SIG-M5 (cell line): Measurements from ENCODE around the gene NLRP13.

ENCODE experiments used
- DNase-seq: peaks from one replicate; lab custom pipeline; 2025; lab: John Stamatoyannopoulos, UW

The NLRP13 gene

DNA sequence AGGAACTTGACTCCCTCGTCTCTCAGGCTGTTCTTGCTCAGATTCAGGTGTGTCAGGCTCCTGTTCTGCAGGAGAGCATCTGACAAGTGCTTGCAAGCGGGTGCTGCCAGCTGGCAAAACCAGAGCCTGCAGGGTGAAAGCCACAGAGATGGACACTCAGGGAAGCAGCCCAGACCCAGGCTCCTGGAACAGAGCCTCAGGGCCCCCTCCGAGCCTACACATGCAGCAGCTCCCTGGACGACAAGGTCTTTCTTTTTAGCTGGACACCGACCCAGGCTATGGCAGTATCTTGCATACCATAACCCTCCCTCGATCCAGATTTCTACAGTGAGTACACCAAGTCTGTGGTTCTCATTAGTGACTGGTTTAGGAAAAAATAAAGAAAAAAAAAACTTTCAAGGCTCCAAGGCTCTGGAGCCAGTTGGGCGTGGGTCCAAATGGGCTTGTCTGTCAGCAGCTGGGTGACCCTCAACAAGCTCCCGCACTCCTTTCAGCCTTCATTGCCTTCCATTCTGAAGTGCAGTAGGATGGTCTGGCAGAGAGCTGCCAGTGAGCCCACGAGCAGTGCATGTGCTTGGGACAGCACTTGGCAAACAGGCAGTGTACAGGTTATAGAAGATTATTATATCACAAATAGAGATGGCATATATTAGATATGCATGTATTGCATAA lies 29.9 kb downstream of the NLRP13 start:
- DNase-seq, result no peak

- DNase-seq, result no peak
These were observed 30.6 kb downstream of the NLRP13 start for GRCh38 chr19:55901369-55902079.

GRCh38 chr19:55898911-55899310 lies 33.2 kb downstream of the NLRP13 start:
- no peak for DNase-seq

GRCh38 chr19:55882626-55883025 lies 49.5 kb downstream of the NLRP13 start:
- no peak for DNase-seq

DNA sequence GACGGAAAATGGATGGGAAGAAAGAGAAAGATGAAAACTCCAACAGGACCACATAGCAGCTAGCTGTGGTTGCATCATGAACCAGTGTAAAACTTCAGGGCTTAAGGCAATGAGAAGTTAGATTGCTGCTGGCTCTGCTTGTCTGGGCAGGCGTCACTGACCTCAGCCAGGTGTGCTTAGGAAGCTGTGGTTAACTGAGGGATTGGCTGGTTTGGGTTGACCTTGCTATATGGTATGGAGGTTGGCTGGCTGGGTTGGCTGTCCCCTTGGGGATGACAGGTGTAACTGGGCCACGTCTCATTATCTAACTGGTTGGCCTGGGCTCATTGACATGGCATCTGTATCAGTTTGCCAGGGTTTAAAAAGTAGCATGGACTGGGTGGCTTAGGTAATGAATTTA lies 54.9 kb downstream of the NLRP13 start:
- DNase-seq, result no peak

DNA sequence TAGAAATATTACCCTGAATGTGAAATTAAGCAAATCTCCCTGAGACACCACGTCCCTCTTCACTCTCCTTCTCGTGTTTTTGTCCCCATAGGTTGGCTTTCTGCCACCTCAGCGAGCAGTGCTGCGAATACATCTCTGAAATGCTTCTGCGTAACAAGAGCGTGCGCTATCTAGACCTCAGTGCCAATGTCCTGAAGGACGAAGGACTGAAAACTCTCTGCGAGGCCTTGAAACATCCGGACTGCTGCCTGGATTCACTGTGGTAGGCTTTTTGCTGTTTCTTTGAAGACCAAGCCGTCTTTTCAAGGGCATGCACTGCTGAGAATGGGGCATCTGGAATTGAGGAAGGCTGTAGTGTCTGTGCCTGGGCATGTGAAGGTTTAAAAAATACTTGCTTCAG lies 61.4 kb downstream of the NLRP13 start:
- no peak for DNase-seq

- no peak for DNase-seq
These were observed 65.0 kb downstream of the NLRP13 start for GRCh38 chr19:55867101-55867500.

DNA sequence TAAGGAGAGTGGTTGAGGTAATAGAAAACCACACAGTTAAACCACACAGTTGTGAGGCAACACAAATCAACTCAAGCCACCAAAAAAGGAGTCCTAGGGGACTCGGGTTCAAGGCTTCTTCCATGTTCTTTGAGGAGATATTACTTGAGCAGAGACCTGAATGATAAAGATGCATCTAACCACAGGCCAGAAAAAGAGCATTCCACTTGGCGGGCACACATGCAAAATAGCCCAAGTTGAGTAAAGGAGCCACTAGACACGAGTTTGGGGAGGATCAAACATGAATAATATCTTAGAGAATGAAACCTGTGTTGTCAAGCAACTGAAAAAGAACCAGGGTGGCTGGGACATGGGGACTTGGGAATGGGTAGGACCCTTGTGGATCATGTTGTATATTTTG lies 65.6 kb downstream of the NLRP13 start:
- DNase-seq, result no peak

DNA sequence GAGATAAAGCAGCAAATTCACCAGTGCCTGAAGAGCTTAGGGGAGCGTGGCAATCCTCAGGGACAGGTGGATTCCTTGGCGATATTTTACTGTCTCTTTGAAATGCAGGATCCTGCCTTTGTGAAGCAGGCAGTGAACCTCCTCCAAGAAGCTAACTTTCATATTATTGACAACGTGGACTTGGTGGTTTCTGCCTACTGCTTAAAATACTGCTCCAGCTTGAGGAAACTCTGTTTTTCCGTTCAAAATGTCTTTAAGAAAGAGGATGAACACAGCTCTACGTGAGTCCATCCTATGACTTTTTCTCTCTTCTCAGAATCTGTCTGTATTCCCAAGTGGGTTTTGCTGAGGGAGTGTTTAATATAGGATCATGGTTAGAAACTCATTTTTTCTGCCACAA lies 73.2 kb downstream of the NLRP13 start:
- no peak for DNase-seq

DNA sequence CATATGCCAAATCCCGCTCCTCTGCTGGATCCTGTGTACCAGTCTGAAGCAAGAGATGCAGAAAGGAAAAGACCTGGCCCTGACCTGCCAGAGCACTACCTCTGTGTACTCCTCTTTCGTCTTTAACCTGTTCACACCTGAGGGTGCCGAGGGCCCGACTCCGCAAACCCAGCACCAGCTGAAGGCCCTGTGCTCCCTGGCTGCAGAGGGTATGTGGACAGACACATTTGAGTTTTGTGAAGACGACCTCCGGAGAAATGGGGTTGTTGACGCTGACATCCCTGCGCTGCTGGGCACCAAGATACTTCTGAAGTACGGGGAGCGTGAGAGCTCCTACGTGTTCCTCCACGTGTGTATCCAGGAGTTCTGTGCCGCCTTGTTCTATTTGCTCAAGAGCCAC lies 73.7 kb downstream of the NLRP13 start:
- DNase-seq, result no peak

DNA sequence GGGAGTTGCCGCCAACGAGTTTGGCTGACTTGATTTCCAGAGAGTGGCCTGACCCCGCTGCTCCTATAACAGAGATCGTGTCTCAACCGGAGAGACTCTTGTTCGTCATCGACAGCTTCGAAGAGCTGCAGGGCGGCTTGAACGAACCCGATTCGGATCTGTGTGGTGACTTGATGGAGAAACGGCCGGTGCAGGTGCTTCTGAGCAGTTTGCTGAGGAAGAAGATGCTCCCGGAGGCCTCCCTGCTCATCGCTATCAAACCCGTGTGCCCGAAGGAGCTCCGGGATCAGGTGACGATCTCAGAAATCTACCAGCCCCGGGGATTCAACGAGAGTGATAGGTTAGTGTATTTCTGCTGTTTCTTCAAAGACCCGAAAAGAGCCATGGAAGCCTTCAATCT lies 74.2 kb downstream of the NLRP13 start:
- no peak for DNase-seq

DNA sequence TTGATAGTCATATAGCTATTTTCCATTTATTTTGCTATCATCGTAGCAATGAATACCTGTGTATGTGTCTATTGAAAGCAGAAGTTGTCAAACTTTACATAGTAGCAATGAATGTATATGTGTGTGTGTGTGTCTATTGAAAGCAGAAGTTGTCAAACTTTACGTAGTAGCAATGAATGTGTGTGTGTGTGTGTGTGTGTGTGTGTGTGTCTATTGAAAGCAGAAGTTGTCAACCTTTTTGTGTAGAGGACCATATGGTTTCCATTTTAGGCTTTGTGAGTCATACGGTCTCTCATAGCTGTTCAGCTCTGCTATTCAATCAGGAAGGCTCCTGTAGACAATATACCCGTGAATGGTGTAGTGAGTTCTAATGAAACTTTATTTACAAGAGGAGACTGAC lies 75.0 kb downstream of the NLRP13 start:
- DNase-seq, result no peak

DNA sequence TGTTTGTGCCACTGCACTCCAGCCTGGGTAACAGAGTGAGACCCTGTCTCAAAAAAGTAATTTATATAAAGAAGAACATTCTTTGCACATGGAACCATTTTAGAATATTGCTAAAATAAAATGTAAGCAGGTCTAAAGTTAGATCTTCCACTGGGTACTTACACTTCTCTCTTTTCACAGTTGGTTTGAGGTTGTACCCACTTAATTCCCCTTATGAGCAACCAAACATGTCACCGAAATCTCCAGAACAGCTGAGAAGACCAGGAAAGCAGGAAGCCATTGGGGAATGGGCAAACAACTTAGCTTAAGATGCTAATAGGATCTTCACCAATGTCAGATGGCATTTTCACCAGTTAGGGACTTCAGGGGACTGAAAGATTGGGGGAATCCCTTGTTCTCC lies 77.0 kb downstream of the NLRP13 start:
- no peak for DNase-seq
